Urinary bladder (tissue), 4 donors: ENCODE measurements around the gene ZNF830. TPM values are rescaled to one million over a fixed set of nuclear protein-coding genes. Genes with fewer than 3 reads are reported as not detected.

ENCODE experiments used
- DNase-seq: peaks from one replicate; pipeline ENCODE4 v3.0.0-alpha.2; 2015; ENCODE audit errors: extremely low spot score
- H3K27ac ChIP-seq: one replicate; pipeline ENCODE4 v1.5.1; 2013; ENCODE audit warnings: low read depth, mild to moderate bottlenecking, moderate library complexity
- H3K36me3 ChIP-seq: one replicate; pipeline ENCODE4 v1.6.1; 2013; ENCODE audit warnings: mild to moderate bottlenecking, moderate library complexity; ENCODE audit not compliant: insufficient read depth
- H3K4me1 ChIP-seq: one replicate; pipeline ENCODE4 v1.6.1; 2013; ENCODE audit warnings: mild to moderate bottlenecking, moderate library complexity; ENCODE audit not compliant: insufficient read depth
- H3K4me3 ChIP-seq: one replicate; pipeline ENCODE4 v1.5.1; 2013; ENCODE audit warnings: low read depth, low read length
- WGBS: extraction: QIAGEN DNeasy Blood & Tissue Kit; methylation state at CpG from one replicate; pipeline ENCODE4 v1.1.7; 2013; 5-methylcytosine and 5-hydroxymethylcytosine counted together
- polyA plus RNA-seq: library from polyadenylated mRNA; stranded (reverse); fragments of 200-250 nt; gene quantifications from one replicate; pipeline ENCODE4 v1.2.3, GENCODE V29; 2013
- total RNA-seq: library from RNA; depleted of rRNA; stranded (reverse); fragments of >200 nt; gene quantifications from one replicate; pipeline ENCODE4 v1.2.3, GENCODE V29; 2014
- donor health status: healthy with polysubstance abuse.
- donor health status: healthy.

ZNF830 gene
- total and polyA plus RNA-seq, 2 donors, result 12.0 to 14.8 TPM

GRCh38 chr17:34980353-34980680 is 19.0 kb downstream of the ZNF830 start, which contains the start of gene LIG3:
Gene LIG3, plus strand, starts transcription at chr17:34980512. Its CDS starts 2,494 bp downstream, at chr17:34983006.
- WGBS, result under 1% methylated on average over 39 of the region's 39 CpGs
- no peaks in the 10 kb centered on the region for H3K4me1 ChIP-seq

DNA sequence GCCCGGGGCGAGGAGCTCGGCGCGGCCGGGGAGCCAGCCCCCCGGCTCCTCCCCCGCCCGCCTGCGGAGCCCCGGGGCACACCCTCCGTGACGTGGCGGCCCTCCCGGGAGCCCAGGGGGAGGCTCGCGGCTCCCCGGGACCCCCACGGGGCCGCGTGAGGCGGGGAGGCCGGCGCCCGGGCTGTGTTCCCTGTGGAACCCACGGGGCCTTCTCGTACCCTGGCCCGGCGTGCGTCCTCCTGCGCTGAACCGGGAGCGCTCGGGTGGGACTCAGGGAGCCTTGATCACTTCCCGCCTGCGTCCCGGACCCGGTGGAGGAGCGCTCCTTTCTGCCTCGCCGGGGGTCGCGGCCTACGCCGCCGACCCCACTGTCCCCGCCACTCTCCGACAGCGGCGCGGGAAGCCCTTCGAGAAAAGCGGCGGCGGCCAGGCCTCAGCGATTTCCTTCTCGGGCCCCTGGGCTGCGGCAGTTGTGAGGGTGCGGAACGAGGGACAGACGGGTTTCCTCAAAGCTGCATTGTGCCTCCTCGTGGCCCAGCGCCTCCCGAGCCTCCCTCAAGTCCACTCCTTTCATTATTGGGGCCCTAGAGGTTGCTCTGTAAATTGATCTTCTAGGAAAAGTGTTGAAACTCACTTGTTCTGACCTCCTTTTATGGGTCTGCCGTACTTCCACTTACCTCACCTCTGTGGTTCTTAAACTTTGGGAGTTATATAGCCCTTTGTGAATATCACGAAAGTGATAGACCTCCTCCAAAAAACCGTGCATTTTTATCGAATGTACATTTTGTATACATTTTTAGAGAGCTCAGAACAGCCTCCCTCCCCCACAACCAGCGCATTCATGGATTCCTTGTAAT is 19.6 kb downstream of the ZNF830 start:
- Histone ChIP-seq H3K36me3 (peaks cover 5% of the 10 kb centered on the region), H3K4me3 (peak overlapping the region; percentile 96), H3K27ac (peak overlapping the region; percentile 99), H3K4me1 (no peaks in the 10 kb centered on the region)
- WGBS, result under 1% methylated on average over 69 of the region's 69 CpGs
- DNase-seq, result no peak

More at GRCh38 chr17:34980353-34980680, 19.0 kb downstream of the ZNF830 start, which contains the start of gene LIG3:
- Histone ChIP-seq H3K4me3 (peak within 1 kb of the TSS; percentile 96), H3K36me3 (no peaks in the 10 kb centered on the region), H3K27ac (peak within 1 kb of the TSS; percentile 99)
- no peak for DNase-seq

DNA sequence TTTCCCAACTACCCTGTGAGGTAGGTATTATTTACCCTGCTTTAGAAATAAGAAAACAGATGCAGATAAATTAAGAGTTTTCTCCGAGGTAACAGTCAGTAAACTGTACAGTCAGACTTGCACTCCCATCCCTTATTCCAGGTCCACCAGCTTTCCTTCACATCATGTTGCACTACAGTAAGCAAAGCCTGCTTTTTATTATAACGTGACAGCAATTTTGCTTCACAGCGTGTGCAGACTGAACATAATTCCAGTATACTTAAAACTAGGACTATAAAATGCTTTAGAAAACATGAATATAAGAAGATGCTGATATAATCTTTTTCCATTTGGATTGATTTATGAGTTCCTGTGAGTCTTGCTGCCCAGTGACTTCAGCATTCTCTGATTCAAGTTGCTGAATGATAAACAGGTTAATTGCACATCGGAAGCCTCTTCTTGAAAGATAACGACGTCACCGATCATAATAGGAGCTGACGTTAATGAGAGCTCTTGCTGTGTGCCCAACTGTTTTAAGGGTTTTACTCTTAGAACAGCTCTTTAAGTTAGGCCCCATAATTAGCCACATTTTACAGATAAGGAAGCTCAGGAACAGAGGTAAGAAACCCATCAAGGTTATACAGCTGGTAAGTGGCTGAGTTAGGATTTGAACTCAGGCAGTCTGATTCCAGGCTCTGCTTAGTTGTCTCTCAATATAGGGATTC is 20.4 kb downstream of the ZNF830 start:
- DNase-seq, result no peak
- 8% methylated on average over 8 of the region's 8 CpGs for WGBS
- H3K36me3 ChIP-seq, result peaks cover 6% of the 10 kb centered on the region
- no peaks in the 10 kb centered on the region for H3K4me1 ChIP-seq
- H3K4me3 ChIP-seq, result peak overlapping the region; percentile 96
- peak overlapping the region; percentile 99 for H3K27ac ChIP-seq

- no peak overlapping the region for H3K27ac ChIP-seq
- no peaks in the 10 kb centered on the region for H3K4me1 ChIP-seq
- 78% methylated on average over 2 of the region's 2 CpGs for WGBS
- peaks cover 8% of the 10 kb centered on the region for H3K36me3 ChIP-seq
- DNase-seq, result no peak
- no peak overlapping the region for H3K4me3 ChIP-seq
Observed at GRCh38 chr17:34987232-34987631, 25.9 kb downstream of the ZNF830 start.

- Histone ChIP-seq H3K4me1 (no peaks in the 10 kb centered on the region), H3K4me3 (no peak overlapping the region), H3K36me3 (peaks cover 8% of the 10 kb centered on the region), H3K27ac (no peak overlapping the region)
- DNase-seq, result no peak
- WGBS, result 79% methylated on average over 2 of the region's 2 CpGs
Observed at GRCh38 chr17:34988644-34989043, 27.3 kb downstream of the ZNF830 start.

- 94% methylated on average over 10 of the region's 10 CpGs for WGBS
- Histone ChIP-seq H3K36me3 (peaks cover 8% of the 10 kb centered on the region), H3K4me3 (no peak overlapping the region), H3K27ac (no peak overlapping the region), H3K4me1 (no peaks in the 10 kb centered on the region)
- DNase-seq, result no peak
Observed at GRCh38 chr17:34989473-34989872, 28.1 kb downstream of the ZNF830 start.

- no peak overlapping the region for H3K4me3 ChIP-seq
- H3K36me3 ChIP-seq, result peaks cover 3% of the 10 kb centered on the region
- 27% methylated on average over 6 of the region's 6 CpGs for WGBS
- H3K4me1 ChIP-seq, result no peaks in the 10 kb centered on the region
- no peak for DNase-seq
- H3K27ac ChIP-seq, result no peak overlapping the region
Observed at GRCh38 chr17:34990921-34991365, 29.6 kb downstream of the ZNF830 start.

GRCh38 chr17:34991606-34992005 is 30.3 kb downstream of the ZNF830 start:
- 92% methylated on average over 3 of the region's 3 CpGs for WGBS
- DNase-seq, result no peak
- no peaks in the 10 kb centered on the region for H3K4me1 ChIP-seq

GRCh38 chr17:34993031-34993430 is 31.7 kb downstream of the ZNF830 start:
- Histone ChIP-seq H3K4me3 (no peak overlapping the region), H3K27ac (no peak overlapping the region), H3K36me3 (peaks cover 2% of the 10 kb centered on the region), H3K4me1 (no peaks in the 10 kb centered on the region)
- 81% methylated on average over 2 of the region's 2 CpGs for WGBS
- no peak for DNase-seq

More at GRCh38 chr17:34991606-34992005, 30.3 kb downstream of the ZNF830 start:
- Histone ChIP-seq H3K27ac (no peak overlapping the region), H3K4me3 (no peak overlapping the region), H3K36me3 (peaks cover 2% of the 10 kb centered on the region)

GRCh38 chr17:34996422-34997285 is 35.3 kb downstream of the ZNF830 start:
- H3K4me1 ChIP-seq, result no peaks in the 10 kb centered on the region
- peaks cover under 1% of the 10 kb centered on the region for H3K36me3 ChIP-seq
- H3K4me3 ChIP-seq, result no peak overlapping the region
- 64% methylated on average over 3 of the region's 3 CpGs for WGBS
- H3K27ac ChIP-seq, result no peak overlapping the region
- DNase-seq, result no peak

DNA sequence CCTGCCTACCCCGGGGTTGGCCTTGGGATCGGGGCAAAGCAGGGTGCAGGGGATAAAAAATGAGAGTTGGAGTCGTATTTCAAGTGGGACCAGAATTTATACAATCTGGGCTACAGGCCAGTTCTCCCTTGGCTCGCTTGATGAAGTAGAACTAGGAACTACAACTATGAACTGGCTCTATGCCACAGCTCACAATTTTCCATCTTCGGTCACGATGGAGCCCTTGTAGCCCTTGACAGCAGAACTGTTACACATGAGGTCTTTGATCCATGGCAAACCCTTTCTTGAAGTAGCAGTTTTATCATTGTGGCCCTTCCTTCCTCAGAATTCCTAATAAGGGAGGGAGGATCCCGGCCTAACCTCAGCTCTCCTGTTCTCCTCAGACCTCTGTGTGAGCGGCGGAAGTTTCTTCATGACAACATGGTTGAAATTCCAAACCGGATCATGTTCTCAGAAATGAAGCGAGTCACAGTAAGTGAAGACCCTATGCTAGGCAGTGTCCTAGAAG is 36.1 kb downstream of the ZNF830 start:
- Histone ChIP-seq H3K4me1 (no peaks in the 10 kb centered on the region), H3K27ac (no peak overlapping the region), H3K36me3 (no peaks in the 10 kb centered on the region), H3K4me3 (no peak overlapping the region)
- no peak for DNase-seq
- 25% methylated on average over 11 of the region's 11 CpGs for WGBS

DNA sequence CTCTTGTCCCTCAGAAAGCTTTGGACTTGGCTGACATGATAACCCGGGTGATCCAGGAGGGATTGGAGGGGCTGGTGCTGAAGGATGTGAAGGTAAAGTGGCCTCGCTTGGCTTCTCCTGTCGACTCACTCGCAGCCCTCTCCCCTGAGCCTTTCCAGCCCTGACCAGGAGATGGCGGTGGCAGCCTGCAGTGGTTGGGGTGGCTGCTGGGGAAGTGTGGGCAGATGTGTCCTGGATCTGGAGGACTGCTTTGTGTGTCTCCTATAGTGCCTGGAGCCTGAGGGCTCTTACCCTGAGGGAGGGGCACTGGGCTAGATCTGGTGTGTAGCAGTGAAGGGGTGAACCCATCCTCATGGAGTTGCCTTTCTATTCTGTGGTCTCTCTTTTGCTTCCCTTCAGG is 36.9 kb downstream of the ZNF830 start:
- no peaks in the 10 kb centered on the region for H3K36me3 ChIP-seq

DNA sequence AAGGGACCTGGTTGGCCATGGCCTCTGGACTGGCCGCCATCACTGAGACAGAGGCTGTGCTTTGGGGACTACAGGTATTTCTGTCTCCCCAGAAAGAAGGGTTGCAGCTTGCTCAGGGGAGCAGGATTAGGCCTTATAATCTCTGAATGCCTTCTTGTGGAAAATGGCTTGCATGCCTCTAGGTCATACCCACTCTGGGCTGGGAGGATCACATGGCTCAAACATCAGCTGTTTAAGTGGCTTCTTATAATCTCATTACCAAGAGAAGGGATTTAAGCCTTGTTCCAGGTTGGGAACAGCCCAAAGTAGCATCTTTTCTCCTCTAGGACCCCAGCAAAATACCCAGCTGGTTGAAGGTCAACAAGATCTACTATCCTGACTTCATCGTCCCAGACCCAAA is 38.1 kb downstream of the ZNF830 start:
- DNase-seq, result no peak
- Histone ChIP-seq H3K4me1 (no peaks in the 10 kb centered on the region), H3K36me3 (no peaks in the 10 kb centered on the region), H3K4me3 (no peak overlapping the region), H3K27ac (no peak overlapping the region)
- WGBS, result 96% methylated on average over 2 of the region's 2 CpGs

More for the DNA sequence above, 36.9 kb downstream of the ZNF830 start:
- Histone ChIP-seq H3K4me1 (no peaks in the 10 kb centered on the region), H3K4me3 (no peak overlapping the region), H3K27ac (no peak overlapping the region)
- no peak for DNase-seq
- 48% methylated on average over 5 of the region's 5 CpGs for WGBS
